NCI-H2081 treated with DMSO at 0.1 percent for 48 hours (cell line): ENCODE measurements around the gene ALKBH7.
"Not testable (repeated sequence)": the region's sequence is repeated elsewhere in the genome, so short reads cannot be mapped to it uniquely, and the experiment has no call there.

Experiments
- DNase-seq: peaks from one replicate; lab custom pipeline; 2025; lab: John Stamatoyannopoulos, UW

Gene ALKBH7

GRCh38 chr19:6400062-6400944, 27.7 kb downstream of the ALKBH7 start:
- DNase-seq = not testable (repeated sequence)

DNA sequence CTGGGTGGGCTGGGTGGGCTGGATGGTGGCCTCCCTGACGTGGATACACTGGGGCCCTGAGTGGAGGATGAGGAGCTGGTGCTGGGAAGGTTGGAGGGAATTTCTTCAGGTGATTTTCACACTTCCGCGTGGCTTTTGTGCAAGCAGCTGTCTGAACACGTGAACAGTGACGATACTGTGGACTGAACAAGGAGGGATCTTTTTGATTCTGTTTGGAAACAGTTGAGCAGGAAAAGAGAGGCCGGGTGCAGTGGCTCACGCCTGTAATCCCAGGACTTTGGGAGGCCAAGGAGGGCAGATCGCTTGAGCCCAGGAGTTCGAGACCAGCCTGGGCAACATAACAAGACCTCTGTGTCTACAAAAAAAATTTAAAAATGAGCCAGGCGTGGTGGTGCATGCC, 29.5 kb downstream of the ALKBH7 start:
- DNase-seq = no peak

GRCh38 chr19:6402837-6403608, 30.4 kb downstream of the ALKBH7 start:
- no peak for DNase-seq

- DNase-seq = no peak
Measured at GRCh38 chr19:6406401-6406800, 33.8 kb downstream of the ALKBH7 start.

- DNase-seq = no peak
Measured at GRCh38 chr19:6409346-6409745, 36.8 kb downstream of the ALKBH7 start.

DNA sequence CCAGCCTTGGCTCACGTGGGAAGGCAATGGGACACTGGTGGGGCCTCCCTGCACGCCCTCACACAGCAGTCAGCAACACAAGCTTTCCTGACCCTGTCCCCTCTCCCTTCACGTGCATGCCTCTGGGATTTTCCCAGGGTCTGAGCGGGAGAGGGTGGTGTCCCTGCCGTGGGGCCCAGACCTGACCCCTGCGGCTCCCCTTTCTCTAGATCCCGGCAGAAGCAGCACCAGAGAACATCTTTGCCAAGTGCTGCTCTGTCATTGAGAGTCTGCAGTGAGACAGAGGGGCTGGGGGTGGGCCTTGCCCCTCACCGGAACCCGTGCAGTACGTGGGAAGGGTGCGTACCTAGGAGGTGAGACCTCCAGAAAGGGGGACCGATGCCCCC, 39.5 kb downstream of the ALKBH7 start:
- no peak for DNase-seq

- DNase-seq = no peak
Measured at GRCh38 chr19:6412447-6413091, 40.0 kb downstream of the ALKBH7 start.

GRCh38 chr19:6413291-6413690, 40.7 kb downstream of the ALKBH7 start:
- no peak for DNase-seq

DNA sequence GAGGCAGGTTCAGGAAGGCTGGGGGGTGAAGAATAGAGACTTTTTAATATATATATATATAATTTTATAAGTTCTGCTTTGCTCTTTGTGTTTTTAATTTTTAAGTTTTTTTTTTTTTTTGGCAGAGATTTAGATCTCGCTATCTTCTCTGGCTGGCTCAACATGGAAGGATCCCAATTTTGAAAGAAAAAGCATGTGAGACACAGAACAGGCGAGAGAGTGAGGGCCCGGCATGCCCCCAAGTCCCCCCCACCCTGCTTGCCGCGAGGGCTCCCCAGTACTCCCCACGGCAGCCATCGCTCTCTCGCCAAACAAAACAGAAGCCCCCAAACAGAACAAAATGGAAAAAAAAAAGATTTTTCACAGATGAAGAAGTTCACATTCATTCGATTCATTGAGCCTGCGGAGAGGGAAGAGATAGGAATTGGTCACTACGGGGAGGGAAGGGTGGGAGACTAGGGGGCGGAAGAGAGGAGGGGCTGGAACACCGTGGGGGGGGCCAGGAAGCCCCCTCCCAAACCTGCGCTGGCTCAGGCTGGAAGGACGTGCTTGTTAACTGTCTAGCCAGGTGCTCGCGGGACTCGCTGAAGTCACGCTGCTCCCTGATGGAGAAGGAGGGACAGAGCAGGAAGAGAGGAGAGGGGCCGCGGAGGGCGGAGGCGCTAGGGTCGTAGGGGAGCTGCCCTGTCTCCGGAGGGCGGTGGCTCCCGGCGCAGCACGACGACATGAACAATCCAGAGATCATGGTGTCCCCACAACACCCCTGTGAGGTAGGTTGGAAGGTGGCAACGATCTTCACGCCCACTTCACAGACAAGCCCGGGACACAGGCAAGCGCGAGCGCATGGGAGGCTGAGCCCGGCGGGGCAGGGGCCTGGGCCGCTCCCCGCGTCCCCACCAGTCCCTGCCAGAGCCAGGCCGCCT, 41.4 kb downstream of the ALKBH7 start:
- no peak for DNase-seq

DNA sequence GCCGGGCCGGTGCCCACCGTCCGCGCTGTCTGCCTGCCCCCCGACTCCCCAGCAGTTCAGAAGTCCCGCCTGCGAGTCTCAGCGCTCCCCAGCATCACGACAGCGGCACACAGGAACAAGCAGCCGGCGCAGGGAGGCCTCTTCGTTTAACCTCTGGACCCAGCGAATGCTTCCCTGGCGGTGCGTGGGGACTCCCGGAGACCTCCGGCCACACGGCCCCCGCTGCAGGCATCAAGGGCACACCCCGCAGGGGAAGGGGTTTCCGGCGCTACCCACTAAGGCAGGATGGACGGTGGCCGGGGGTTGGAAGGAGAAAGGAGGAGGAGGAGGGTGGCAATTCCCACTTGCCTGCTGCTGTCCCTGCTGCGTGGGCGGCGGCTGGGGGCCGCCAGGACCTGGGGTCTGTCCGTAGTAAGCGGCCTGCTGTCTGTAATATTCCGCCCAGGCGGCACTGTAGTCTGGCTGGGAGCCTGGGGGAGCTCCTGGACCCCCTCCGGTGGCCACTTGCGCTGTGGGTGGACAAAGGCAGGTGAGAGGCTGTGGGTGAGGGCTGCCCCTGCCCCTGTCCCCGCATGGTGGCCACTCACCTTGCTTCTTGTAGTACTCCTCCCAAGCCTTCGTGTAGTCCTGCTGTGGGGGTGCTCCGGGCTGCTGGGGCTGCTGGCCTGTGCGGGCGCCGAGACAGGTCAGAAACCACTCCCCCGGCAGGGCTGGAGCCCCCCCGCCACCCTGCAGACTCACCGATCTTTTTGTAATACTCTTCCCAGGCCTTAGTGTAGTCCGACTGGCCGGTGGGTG, 42.4 kb downstream of the ALKBH7 start:
- no peak for DNase-seq

DNA sequence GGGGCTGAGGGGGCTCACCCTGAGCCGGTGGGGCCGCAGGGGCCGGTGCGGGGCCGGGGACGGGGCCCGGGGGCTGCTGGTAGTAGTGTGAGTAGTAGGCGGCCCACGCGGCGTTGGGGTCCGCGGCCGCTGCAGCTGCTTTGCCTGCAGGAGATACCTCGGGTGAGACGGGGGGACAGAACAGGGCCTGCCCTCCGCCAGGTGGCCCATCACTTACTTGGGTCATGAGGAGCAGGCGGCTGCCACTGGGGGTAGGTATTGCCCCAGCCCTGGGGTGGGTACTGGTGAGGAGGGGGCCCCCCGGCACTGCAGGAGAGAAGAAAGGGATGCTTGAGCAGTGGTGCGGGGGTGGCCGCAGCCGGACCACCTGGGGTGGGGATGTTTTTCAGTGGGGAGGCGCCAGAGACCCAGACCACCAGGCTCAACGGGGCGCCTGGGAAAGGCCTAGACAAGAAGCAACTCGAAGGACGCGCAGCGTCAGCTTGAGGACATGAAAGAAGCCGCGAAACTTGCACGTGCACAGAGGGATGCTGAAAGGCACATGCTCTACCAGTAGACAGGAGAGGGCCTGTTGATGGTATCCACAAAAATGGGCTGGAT, 43.1 kb downstream of the ALKBH7 start:
- DNase-seq = no peak

- DNase-seq = no peak
Measured at GRCh38 chr19:6416658-6417405, 44.2 kb downstream of the ALKBH7 start.

- no peak for DNase-seq
Measured at GRCh38 chr19:6417713-6418561, 45.3 kb downstream of the ALKBH7 start.

DNA sequence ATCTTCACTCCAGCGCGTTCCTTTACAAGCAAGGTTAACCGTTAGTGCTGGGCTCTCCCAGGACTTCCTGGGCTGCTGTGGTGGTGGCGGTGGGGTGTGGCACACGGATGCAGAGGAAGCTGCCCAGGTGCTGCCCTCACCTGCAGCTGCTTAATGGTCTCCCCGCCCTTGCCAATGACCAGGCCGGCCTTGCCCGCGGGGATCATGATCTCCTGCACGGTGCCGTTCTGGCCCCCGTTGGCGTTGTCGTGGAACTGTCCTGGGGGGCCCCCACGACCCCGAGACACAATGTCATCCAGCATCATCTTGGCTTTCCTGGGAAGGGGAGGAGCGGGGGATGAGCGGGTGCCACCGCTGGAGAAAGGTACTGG, 46.0 kb downstream of the ALKBH7 start:
- DNase-seq = no peak

DNA sequence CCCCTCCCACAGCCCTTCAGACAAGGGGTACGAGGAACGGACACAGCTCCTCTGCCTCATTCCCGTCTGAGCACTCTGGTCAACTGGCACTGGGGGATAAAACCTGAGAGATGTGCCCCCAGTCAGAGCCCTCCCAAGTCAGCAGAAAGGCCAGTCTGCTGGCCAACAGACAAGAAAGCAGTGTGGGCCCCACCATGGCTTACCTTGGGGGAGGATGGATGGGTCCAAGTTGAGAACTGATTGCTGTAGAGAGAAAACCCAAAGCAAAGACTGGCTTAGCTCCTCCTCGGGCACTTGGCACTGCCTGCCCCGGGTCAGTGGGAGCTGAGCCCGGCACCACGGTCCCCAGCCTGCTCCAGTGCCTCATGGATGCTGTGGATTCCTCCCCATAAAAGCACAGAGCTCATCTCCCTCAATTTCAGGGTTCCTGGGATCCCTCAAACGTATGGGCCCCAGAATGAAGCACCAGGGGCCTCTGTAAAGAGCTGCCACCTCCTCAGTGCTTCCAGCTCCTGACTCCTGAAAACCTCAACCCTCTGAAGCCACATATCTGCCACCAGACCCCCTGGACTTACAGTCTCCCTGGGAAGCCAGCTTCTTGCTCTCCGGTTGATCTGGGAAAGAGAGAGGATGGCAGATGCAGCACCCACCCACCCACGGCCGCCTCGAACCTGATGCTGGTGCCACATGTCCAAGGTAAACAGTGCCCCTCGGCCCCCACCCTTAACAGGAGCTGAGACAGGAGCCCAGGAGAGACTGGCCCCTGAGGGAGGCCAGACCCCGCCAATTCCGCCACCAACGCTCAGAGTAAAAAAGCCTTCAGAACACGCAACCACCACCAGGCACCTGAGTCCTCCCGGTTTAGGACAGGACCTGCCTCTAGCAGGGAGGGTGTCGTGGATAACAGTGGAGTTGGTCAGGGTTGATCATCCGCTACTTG, 48.8 kb downstream of the ALKBH7 start:
- no peak for DNase-seq

- DNase-seq = no peak
Measured at GRCh38 chr19:6423499-6424194, 51.1 kb downstream of the ALKBH7 start.
